ENCODE data around the gene IL22RA1.

The IL22RA1 gene

DNA sequence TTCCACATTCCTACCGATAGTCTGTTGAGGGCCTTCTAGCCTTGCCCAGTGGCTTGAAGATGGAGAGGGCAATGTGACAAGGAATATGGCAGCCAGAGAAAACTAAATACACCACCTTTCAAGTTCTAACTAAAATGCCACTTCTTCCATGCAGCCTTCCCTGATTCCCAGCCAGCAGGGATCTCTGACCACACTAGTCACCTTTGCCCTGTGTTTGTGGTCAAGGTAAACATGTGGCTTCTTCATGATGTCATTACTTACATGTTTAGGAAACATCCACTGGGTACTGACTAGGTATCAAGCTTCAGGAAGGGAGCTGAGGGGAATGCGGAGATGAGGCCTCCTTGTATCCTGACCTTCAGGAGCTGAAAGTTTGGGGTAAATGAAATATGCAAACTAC lies 22.6 kb upstream of the IL22RA1 start:
- no peak for DNase-seq (ENCODE audit: low read depth, low spot score)

- DNase-seq (ENCODE audit: low read depth, low spot score): no peak
Measured at GRCh38 chr1:24164004-24164403, 21.1 kb upstream of the IL22RA1 start.

GRCh38 chr1:24162201-24162600 lies 19.3 kb upstream of the IL22RA1 start:
- DNase-seq (ENCODE audit: low read depth, low spot score): no peak

DNA sequence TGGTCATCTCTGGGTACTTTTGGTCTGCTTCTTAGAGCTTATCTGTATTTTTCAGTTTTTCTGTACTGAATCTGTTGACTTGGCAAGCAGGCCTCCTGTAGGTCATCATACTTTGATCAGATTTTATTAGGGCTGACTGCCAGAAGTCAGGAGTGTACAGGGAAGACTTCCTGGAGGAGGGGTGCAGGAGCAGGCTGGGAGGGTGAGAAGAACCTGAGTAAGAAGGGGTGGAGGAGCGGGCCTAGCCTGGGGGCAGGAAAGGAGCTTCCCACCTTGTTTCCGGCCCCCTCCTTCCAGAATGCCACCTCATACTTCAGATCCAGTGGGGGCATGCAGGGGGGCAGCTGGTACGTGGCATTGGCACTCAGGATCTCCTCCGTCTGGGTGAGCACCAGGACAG lies 18.3 kb upstream of the IL22RA1 start:
- DNase-seq (ENCODE audit: low read depth, low spot score): no peak

DNA sequence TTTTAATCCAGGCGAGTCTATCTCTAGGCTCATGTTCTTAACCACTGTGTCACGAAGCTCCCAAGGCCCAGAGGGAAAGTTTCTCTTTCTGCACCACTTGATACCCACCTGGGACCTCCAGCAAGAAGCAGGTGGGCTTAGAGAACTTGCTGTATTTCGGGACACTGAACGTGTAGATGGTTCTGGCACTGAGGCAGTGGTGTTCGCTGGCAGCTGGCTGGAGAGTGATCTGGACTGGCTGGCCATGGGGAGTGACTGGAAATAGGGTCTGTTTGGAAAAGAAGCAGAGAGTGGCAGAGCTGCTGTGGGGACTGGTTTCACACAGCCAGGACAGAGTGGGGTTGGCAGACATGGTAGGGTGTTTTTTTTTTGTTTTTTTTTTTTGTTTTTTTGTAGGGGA lies 16.4 kb upstream of the IL22RA1 start:
- DNase-seq (ENCODE audit: low read depth, low spot score): no peak

DNA sequence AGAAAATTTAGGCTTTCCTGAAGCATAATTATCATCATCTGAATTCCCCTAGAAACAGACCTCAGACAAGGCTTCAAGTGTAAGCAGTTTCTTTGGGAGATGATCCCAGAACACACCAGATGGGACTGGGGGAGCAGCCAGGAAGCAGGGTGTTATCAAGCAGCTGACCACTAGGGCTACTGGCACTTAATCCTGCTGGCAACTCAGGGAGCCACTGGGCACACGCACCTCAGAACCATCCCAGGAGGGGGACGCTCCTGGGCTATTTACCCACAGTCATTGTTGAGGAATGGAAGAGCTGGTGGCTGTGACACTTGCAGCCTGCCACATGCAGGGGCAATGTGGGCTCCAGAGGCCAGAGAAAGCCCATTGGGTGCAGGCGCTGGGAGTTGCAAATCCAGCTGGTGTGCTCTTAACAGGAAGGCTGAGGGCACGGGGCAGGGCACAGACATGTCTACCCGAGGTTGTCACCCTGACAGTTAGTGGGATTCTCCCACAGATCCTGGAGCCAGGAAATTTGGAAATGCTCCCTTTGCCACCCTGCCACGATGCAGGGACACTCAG lies 15.1 kb upstream of the IL22RA1 start:
- no peak for DNase-seq (ENCODE audit: low read depth, low spot score)

GRCh38 chr1:24156542-24157260 lies 13.8 kb upstream of the IL22RA1 start:
- DNase-seq (ENCODE audit: low read depth, low spot score): no peak

DNA sequence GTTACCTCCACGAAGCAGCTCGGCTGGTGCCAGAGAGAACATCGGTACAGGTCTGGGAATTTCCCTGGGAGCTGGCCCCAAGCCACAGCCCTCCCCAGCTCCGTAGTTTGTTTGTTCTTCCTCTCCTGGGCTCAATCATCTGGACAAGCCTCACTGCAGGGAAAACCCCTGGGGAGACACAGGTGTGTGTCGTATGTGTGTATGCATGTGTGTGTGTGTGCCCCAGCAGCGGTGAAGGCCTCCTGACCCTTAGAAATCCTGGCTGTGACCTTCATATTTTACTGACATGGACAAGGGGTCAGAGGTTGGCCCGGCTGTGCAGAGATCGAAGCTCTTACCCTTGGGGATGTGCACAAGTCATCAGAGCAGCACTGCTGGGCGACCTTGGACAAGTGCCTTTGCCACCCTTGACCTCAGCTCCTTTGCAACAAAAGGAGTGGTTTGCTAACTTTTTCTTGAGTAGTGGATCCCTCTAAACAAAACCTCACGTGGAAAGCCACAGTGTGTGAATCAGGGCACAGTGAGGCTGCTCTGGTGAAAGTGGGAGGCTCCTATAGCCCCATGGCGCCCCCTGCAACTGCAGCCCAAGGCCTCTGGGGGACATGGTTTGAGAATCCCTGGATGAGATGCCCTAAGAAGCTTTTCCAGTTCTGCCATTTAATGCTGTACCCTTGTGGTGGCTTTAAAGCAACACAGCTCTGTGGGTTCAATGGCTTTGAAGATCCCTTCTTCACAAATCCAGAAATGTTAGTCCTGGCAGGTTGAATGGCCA lies 12.3 kb upstream of the IL22RA1 start:
- peak; percentile 52 for DNase-seq (ENCODE audit: low read depth, low spot score)

GRCh38 chr1:24154215-24154614 lies 11.3 kb upstream of the IL22RA1 start:
- peak; percentile 51 for DNase-seq (ENCODE audit: low read depth, low spot score)

GRCh38 chr1:24152631-24153494 lies 9.9 kb upstream of the IL22RA1 start:
- DNase-seq (ENCODE audit: low read depth, low spot score): no peak

DNA sequence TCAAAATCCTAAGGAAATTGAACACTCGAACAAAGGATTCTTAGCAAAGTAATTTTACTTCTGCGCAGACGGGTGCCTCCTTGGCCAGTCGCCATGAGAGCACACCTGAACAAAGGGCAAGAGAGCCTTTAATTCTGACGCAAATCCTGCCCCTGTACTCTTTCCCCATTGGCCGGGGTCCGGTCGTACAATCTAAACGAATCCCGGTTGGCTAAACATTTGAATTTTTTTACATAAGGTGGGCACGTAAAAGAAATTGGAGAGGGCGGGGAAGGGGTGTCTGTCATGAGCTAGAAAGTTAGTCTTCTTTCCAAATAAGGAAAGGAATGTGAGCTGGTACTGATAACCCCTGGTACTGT lies 8.2 kb upstream of the IL22RA1 start:
- DNase-seq (ENCODE audit: low read depth, low spot score): peak; percentile 95

GRCh38 chr1:24150234-24151174 lies 7.6 kb upstream of the IL22RA1 start:
- peak; percentile 97 for DNase-seq (ENCODE audit: low read depth, low spot score)

DNA sequence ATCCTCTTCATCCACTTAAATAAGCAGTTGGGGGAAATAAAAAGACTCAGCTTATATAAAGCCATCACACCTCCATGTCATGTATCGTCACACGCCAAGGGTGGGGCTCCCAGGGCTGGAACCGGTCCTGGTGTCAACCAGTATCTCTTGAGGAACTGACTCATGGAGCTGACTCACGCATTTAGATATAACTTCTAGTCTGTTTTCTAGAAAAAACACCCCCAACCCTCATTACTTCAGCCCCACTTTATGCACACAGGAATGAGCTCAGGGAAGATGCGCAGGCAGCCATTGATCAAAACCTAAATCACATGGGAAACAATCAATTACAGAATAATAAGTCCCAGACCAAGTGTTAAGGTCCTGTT lies 6.9 kb upstream of the IL22RA1 start:
- no peak for DNase-seq (ENCODE audit: low read depth, low spot score)

DNA sequence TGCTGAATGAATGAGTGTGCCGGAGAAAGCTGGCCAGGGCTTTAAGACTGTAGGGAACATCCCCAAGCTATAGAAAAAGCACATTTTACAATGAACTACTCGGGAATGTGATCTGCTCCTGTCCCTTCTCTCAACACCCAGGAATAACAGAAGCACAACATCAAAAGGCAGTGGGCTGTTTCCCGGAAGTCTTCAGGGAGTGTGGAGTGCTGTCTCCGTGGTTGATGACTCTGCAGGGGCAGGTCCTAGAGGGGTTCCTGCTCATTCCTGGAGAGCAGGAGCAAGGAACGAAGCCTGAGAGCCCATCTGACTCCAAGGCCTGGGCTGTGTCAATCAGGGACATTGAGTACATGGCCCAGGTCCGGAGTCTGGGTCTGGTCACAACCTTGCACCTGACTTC lies 4.9 kb upstream of the IL22RA1 start:
- DNase-seq (ENCODE audit: low read depth, low spot score): no peak

GRCh38 chr1:24147194-24147593 lies 4.3 kb upstream of the IL22RA1 start:
- DNase-seq (ENCODE audit: low read depth, low spot score): no peak

- no peak for DNase-seq (ENCODE audit: low read depth, low spot score)
Measured at GRCh38 chr1:24141311-24141997, 1.5 kb downstream of the IL22RA1 start.

DNA sequence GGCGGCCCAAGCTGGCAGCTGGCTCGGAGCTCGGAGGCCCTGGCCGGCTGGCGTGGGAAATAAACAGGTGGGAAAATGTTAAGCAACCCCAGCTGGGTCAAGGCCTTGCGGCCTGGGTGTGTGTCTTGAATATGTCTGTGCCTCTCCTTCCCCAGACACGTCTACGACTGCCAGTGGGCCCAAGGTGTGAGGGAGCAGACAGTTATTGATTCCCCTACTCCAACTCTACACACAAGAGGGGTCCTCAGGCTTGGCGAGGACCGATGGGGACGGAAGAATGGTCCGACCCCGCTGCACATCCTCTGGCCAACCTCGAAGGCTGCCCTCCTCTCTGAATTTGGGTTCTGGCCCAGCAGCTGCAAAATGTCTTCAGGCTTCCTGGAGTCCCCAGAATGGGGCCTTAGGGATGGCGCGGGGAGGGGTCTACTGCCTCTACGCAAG lies 2.2 kb downstream of the IL22RA1 start:
- DNase-seq (ENCODE audit: low read depth, low spot score): no peak

- DNase-seq (ENCODE audit: low read depth, low spot score): no peak
Measured at GRCh38 chr1:24139841-24140425, 3.0 kb downstream of the IL22RA1 start.

DNA sequence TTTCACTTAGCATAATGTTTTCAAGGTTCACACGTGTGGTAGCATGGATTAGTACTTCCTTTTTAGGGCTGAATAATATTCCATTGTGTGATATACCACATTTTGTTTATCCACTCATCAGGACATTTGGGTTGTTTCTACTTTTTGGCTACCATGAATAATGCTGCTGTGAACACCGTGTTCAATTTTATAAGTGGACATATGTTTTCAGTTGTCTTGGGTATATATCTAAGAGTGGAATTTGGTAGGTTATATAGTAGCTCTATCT lies 3.8 kb downstream of the IL22RA1 start:
- DNase-seq (ENCODE audit: low read depth, low spot score): no peak

All from ELF-1 (cell line).